Pancreas (tissue), 10 donors: Measurements from ENCODE around the gene FGG. TPM values are rescaled to one million over a fixed set of nuclear protein-coding genes. Genes with fewer than 3 reads are reported as not detected.

Source experiments
- ATAC-seq, 4 donors: fragments of 200-7000 bp; cut with Tn5 transposase; one replicate each; pipeline versions ENCODE4 v1.8.0 to v1.9.1; 2020; ENCODE audit warnings: mild to moderate bottlenecking in 4 of 4, moderate library complexity in 4 of 4
- DNase-seq, 6 donors: peaks; one replicate each; pipeline ENCODE4 v3.0.0-alpha.2; 2020
- FAIRE-seq: peaks from 2 replicates; lab custom pipeline; 2012; peaks lifted over from hg19 to GRCh38; lab: Jason Lieb, UNC
- H3K27ac ChIP-seq, 4 donors: fragments of 200-600 bp; sonication (generic); 1 replicate in 3 of 4; 2 replicates in 1 of 4; pipeline versions ENCODE4 v1.5.0 to v1.8.0; 2020
- H3K27me3 ChIP-seq, 4 donors: fragments of 200-600 bp; one replicate each; pipeline ENCODE4 v1.8.0; 2021
- H3K36me3 ChIP-seq, 3 donors: fragments of 200-600 bp; sonication (generic) in 1 of 3; one replicate each; pipeline versions ENCODE4 v1.5.0 to v1.8.0; 2020 to 2021
- H3K4me1 ChIP-seq, 3 donors: fragments of 200-600 bp; one replicate each; pipeline ENCODE4 v1.8.0; 2021
- H3K4me3 ChIP-seq, 4 donors: fragments of 200-600 bp; sonication (generic) in 2 of 4; one replicate each; pipeline versions ENCODE4 v1.5.0 to v1.8.0; 2020 to 2021
- H3K9me3 ChIP-seq, 4 donors: fragments of 200-600 bp; one replicate each; pipeline ENCODE4 v1.8.0; 2021
- WGBS, 2 donors: extraction: QIAGEN DNeasy Blood & Tissue Kit; methylation state at CpG; one replicate each; pipeline ENCODE4 v1.1.7; 2013; 5-methylcytosine and 5-hydroxymethylcytosine counted together
- intact Hi-C, 3 donors: fragments of 100-400 bp; cut with DNase I; formaldehyde crosslinking; loops; one replicate each; pipeline versions ENCODE4 v1.11.1 to v1.14.2; 2022
- polyA plus RNA-seq, 2 donors: library from polyadenylated mRNA; stranded (reverse); fragments of 200-250 nt; gene quantifications; one replicate each; pipeline ENCODE4 v1.2.3, GENCODE V29; 2013
- total RNA-seq, 6 donors: library from RNA; stranded (reverse); fragmentation: NEBNext Ultra II Directional in 4 of 6; extraction: Animal tissue kit (Norgen Biotek cat#: 25700) in 4 of 6; gene quantifications; one replicate each; pipeline versions ENCODE4 v1.2.1 to v1.2.4, GENCODE V29; 2021 to 2023
- TF ChIP-seq, protein P1 (sequence below), 4 donors: fragments of 200-600 bp; sonication (generic) in 3 of 4; IDR thresholded peaks; one replicate each; pipeline versions ENCODE4 v1.5.0 to v1.8.0; 2021; ENCODE audit warnings: antibody characterized with exemption in 4 of 4
- donor health status: healthy with polysubstance abuse.
- donor health status: DM: no; HTN: no; CAD: no; lungs with moderate emphysema.
- donor health status: DM: no; HTN: no; CAD: no.
- donor health status: control.
- donor health status: control.
- donor health status: Bipolar disorder and iron deficiency.
- donor health status: DM: yes; HTN: yes; CAD: no.
- donor health status: DM: no; HTN: no; CAD: no.
- donor health status: DM: no; HTN: no; CAD: no.
- donor health status: DM: yes; HTN: yes; CAD: no.

The FGG gene
- total RNA-seq: 10 to 100 TPM in 2 of 6 donors, 1 to 10 TPM in 2, under 1 TPM in 1, not detected in 1; 0.20 to 26.0 (median 5.7) TPM
- 1 to 10 TPM in 1 of 2 donors, under 1 TPM in 1; 0.99 to 4.0 TPM for polyA plus RNA-seq

GRCh38 chr4:154612472-154613414 is at the start of gene FGG:
Gene FGG (minus strand): TSS chr4:154612656. CDS start chr4:154612609, 47 bp downstream.
- WGBS, 2 donors: 52 to 62% methylated on average over 7 of the region's 7 CpGs
- Histone ChIP-seq H3K4me3 (no peak within 1 kb of the TSS), H3K4me1 (peaks cover 0 to 28% (median 9%) of the 10 kb centered on the region in 3 donors), H3K27me3 (peaks cover 0 to 8% (median 4%) of the 10 kb centered on the region in 4 donors), H3K9me3 (no peaks in the 10 kb centered on the region), H3K27ac (no peak within 1 kb of the TSS), H3K36me3 (no peaks in the 10 kb centered on the region)
- FAIRE-seq: no peak
- TF ChIP-seq, protein P1, sequence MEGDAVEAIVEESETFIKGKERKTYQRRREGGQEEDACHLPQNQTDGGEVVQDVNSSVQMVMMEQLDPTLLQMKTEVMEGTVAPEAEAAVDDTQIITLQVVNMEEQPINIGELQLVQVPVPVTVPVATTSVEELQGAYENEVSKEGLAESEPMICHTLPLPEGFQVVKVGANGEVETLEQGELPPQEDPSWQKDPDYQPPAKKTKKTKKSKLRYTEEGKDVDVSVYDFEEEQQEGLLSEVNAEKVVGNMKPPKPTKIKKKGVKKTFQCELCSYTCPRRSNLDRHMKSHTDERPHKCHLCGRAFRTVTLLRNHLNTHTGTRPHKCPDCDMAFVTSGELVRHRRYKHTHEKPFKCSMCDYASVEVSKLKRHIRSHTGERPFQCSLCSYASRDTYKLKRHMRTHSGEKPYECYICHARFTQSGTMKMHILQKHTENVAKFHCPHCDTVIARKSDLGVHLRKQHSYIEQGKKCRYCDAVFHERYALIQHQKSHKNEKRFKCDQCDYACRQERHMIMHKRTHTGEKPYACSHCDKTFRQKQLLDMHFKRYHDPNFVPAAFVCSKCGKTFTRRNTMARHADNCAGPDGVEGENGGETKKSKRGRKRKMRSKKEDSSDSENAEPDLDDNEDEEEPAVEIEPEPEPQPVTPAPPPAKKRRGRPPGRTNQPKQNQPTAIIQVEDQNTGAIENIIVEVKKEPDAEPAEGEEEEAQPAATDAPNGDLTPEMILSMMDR (IDR thresholded peaks at IDR 0.05): no peak
- intact Hi-C loops: no loop called here
- ATAC-seq: peak in 2 of 4 donors; percentile 58 to 62
- no peak for DNase-seq

GRCh38 chr4:154660052-154660451 is 47.6 kb upstream of the FGG start:
- 3 to 6% methylated on average over 3 of the region's 3 CpGs for WGBS, 2 donors

GRCh38 chr4:154658680-154659405 is 46.4 kb upstream of the FGG start:
- no peak for FAIRE-seq
- 82 to 84% methylated on average over 11 of the region's 11 CpGs for WGBS, 2 donors
- H3K4me1 ChIP-seq: peaks cover 6 to 8% (median 6%) of the 10 kb centered on the region in 3 donors
- no peaks in the 10 kb centered on the region for H3K9me3 ChIP-seq
- H3K36me3 ChIP-seq: no peaks in the 10 kb centered on the region
- no peaks in the 10 kb centered on the region for H3K27me3 ChIP-seq
- H3K27ac ChIP-seq: no peak overlapping the region
- TF ChIP-seq, protein P1 (IDR thresholded peaks at IDR 0.05): no peak
- intact Hi-C loops: no loop called here
- no peak for DNase-seq
- no peak for ATAC-seq
- no peak overlapping the region for H3K4me3 ChIP-seq

More at GRCh38 chr4:154660052-154660451, 47.6 kb upstream of the FGG start:
- H3K4me1 ChIP-seq: peaks cover 6 to 8% (median 6%) of the 10 kb centered on the region in 3 donors
- FAIRE-seq (no peak), ATAC-seq (peak; percentile 99 to 100 (median 99)), DNase-seq (peak in 3 of 6 donors; percentile 53 to 75 (median 59))
- no peaks in the 10 kb centered on the region for H3K27me3 ChIP-seq
- H3K36me3 ChIP-seq: no peaks in the 10 kb centered on the region
- H3K27ac ChIP-seq: no peak overlapping the region
- H3K9me3 ChIP-seq: no peaks in the 10 kb centered on the region
- TF ChIP-seq, protein P1 (IDR thresholded peaks at IDR 0.05): no peak
- no peak overlapping the region for H3K4me3 ChIP-seq
- intact Hi-C loops: no loop called here

GRCh38 chr4:154643493-154643892 is 31.0 kb upstream of the FGG start:
- ATAC-seq: no peak
- Histone ChIP-seq H3K4me1 (no peaks in the 10 kb centered on the region), H3K27ac (no peak overlapping the region), H3K27me3 (no peaks in the 10 kb centered on the region), H3K4me3 (no peak overlapping the region), H3K36me3 (no peaks in the 10 kb centered on the region), H3K9me3 (no peaks in the 10 kb centered on the region)
- TF ChIP-seq, protein P1 (IDR thresholded peaks at IDR 0.05): no peak
- 90 to 100% methylated on average over 2 of the region's 2 CpGs for WGBS, 2 donors
- DNase-seq: no peak
- FAIRE-seq: no peak
- intact Hi-C loops: loop anchor here in 2 of 3 donors (5.0 to 10.0 kb wide), 2 partner anchors 131 to 134 kb away; no protein-coding TSS in a partner anchor
